NCI-H1092 (cell line): Measurements from ENCODE around the gene PTPRD.
"Not testable (repeated sequence)": the region's sequence is repeated elsewhere in the genome, so short reads cannot be mapped to it uniquely, and the experiment has no call there.

ENCODE experiments used
- DNase-seq: peaks from one replicate; lab custom pipeline; 2025; lab: John Stamatoyannopoulos, UW

Gene PTPRD

DNA sequence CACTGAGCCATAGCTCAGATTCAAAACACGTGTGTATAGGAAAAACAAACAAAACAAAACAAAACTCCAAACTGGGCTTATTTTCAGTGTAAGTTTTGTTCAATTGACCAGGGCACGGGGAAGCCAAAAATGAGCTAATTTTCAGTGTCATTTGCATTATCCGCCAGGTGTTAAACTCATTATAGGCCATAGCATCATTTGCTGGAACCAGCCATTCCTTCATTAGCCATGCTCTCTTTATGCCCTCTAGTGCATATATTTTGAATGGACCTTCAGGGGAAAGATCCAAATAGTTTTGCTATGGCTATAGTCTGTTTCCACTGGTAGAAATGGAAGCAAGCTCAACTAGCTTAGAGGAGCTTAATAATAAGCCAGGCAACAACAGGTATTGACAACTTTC, 1608.0 kb downstream of the PTPRD start:
- no peak for DNase-seq

DNA sequence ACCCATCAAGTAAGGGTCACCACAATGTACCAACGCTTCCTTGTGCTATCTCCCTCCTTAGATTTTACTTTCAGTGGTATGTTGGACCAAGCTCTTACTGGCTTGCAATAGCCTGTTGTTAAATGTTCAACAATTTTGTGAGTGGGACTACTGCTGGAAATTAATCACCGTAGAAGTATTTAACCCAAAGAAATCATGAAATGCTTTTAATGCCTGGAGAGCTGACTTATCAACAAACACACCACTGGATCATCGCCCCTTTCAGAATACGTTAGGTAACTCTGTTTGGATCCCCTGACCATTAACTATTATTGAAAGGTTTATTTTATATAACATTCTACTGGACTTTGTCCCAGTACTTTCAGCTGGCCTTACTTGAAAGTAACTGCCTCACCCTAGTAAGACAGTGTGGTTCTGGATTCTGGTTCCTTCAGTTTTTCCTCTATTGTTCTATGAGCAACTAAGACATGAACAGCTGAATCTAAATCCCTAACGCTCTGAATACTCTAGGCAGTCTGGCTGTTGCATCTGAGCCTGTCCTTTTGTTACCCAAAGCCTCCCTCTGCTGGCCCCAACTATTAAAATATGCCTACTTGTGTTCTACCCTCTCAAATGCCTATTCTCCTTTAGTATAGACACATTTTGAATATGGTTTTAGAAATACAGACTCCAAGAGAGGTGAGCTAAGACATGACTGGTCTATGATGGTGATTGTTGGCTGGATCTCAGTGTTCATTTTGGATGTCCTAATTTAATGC, 1609.8 kb downstream of the PTPRD start:
- no peak for DNase-seq

- DNase-seq, result no peak
These were observed 1632.2 kb downstream of the PTPRD start for GRCh38 chr9:8980496-8981013.

DNA sequence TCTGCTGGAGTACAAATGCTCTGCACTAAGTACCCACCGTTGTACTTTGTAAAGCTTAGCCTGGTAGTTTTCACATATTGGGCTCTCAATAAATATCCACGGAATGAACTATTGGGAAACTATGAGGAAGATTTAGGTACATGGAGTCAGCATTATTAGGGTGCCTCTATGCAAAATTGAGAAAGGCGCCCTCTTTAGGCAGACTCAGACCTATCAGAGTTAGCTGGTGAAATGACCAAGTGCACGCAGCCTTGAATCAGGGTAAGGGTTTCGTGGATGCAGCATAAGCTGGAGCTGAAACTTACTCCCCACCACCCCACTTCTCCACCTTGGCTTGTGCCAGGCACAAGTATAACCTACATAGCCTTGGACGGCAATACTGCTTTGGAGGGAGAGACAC, 1634.5 kb downstream of the PTPRD start:
- DNase-seq, result no peak

DNA sequence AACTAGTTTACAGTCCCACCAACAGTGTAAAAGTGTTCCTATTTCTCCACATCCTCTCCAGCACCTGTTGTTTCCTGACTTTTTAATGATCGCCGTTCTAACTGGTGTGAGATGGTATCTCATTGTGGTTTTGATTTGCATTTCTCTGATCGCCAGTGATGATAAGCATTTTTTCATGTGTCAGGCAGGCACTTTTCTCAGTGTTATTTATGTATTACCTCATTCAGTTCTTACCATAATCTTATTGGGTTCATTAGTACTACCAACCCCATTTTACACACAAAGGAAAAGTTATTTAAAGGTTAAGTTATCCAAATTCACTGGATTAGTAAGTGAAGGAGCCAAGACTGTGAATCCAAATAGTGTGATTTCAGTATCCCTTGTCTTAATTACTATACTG, 1644.5 kb downstream of the PTPRD start:
- DNase-seq, result not testable (repeated sequence)

DNA sequence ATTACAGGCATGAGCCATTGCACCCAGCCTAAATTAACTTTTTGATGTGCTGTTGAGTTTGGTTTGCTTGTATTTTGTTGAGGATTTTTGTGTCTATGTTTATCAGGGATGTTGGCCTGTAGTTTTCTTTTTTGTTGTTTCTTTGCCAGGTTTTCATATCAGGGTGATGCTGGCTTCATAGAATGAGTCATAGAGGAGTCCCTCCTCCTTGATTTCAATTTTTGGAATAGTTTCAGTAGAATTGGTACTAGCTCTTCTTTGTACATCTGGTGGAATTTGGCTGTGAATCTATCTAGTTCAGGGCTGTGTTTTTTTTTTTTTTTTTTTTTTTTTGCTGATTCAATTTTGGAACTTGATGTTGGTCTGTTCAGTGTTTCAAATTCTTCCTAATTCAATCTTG, 1648.9 kb downstream of the PTPRD start:
- DNase-seq, result no peak

DNA sequence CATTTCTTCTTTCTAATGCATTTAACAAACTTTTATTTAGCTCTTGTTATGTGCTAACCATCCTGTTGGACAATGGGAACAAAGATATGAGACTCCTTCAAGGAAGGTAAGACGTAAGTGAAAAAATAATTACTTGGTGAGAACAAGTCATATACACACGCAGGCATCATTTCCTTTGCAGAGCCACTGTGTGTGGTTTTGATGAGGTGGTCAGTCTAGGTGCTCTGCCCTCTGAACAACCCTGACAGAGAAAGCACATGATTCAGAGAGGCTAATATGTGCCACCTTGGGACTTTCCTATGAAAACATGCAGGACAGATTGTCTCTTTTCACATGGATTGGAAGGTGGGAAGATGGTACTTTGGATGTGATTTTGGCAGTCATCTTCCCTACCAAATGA, 1650.7 kb downstream of the PTPRD start:
- no peak for DNase-seq

DNA sequence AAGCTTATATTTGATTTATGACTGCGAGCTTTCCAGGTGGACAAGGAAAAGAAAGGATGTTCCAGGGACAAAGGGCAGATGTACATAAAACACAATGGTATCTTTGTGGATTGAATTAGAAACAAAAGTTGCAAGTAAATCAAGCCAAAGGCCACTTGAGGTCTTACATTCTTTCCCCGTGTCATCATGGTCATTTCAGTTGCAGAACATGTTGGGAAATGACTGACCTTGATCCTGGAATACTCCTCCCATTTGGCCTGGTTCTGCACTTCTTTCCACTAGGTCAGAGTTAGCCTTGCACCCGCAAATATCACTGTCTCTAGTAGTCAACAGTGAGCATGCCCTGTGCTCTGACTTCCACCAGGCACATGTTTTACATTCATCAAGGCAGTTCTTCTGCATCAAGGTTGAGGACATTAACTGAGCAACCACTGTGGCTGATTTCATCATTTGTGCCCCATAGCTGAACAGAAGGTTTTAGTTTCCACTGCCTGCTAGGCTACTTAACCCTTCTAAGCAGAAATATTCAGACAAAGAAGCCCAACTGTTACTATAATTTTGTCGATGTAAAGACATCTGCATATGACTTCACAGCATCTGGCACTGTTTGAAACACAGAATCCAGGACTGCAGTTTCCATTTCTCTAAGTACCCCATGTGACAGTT, 1651.5 kb downstream of the PTPRD start:
- DNase-seq, result no peak

DNA sequence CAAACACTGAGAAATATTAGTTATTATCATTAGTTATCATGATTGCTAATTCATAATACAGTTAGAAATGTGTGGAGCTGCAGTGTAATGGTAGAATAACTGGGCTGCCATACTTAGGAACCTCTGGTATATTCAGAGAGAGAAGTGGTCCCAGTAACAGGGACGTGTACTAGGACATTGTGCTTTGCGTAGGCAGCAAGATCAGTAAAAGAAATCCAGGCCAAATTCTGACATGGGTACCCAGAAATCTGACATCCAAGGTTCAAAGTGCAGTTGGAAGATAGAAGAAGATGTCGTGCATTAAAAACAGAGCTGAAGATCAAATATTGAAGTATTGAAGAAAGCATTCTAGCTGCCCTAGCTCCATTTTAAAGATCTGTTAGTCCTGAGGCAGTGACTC, 1652.5 kb downstream of the PTPRD start:
- DNase-seq, result no peak

- no peak for DNase-seq
These were observed 1654.4 kb downstream of the PTPRD start for GRCh38 chr9:8958358-8958757.

DNA sequence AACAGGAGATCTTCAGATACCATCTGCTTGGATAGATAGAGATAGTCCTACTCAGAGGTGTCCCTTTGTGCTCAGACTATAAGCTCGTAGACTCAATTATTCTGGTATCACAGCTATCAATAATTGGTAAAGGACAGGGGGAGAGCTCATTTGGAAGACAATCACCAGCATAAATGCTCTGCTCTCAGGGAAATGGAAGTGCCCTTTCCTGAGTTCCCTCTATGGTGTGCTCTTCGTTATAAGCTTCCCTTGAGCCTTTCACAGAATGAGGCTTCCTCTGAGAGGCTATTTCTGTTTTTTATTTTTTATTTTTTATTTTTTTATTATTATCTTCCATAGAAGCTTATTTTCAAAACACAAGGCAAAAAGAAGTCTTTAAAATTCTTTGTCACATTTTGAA, 1657.5 kb downstream of the PTPRD start:
- no peak for DNase-seq

- DNase-seq, result no peak
These were observed 1666.3 kb downstream of the PTPRD start for GRCh38 chr9:8946461-8946860.

- DNase-seq, result no peak
These were observed 1669.4 kb downstream of the PTPRD start for GRCh38 chr9:8943392-8943791.

DNA sequence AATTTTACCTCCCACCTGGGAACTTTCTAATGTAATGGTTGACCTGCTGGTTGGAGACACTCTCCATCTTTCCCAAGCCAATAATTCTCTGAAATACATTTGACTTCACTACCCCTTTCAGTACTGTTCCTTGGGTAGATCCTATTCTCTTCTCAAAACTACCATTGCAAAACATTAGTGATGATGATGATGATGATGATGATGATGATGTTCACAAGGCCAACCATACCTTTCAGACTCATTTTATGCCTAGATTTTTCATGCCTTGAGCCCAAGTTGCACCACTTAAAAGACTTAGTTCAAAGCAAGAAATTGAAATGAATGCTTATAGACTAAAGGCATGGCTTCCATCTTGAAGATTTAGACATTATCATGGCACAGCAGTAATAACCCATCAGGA, 1672.2 kb downstream of the PTPRD start:
- no peak for DNase-seq

DNA sequence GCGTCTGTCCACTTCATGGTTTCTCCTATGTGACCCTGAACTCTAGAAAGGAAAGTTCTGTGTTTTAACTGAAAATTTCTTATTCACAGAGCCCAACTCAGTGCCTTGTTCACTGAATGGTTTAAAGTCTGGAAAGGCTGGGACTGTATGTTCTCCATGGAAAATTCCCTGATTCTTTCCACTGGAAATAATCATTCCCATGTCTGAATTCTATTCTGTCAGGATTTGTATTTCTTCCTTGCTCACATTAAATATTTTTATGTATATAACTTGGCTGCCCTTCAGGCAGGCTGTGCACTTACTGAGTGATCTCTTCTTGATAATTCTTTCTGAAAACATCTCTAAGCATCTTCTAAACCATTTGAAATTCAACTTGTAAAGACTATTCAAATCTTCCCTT, 1686.3 kb downstream of the PTPRD start:
- DNase-seq, result no peak

- no peak for DNase-seq
These were observed 1688.2 kb downstream of the PTPRD start for GRCh38 chr9:8924562-8924961.

DNA sequence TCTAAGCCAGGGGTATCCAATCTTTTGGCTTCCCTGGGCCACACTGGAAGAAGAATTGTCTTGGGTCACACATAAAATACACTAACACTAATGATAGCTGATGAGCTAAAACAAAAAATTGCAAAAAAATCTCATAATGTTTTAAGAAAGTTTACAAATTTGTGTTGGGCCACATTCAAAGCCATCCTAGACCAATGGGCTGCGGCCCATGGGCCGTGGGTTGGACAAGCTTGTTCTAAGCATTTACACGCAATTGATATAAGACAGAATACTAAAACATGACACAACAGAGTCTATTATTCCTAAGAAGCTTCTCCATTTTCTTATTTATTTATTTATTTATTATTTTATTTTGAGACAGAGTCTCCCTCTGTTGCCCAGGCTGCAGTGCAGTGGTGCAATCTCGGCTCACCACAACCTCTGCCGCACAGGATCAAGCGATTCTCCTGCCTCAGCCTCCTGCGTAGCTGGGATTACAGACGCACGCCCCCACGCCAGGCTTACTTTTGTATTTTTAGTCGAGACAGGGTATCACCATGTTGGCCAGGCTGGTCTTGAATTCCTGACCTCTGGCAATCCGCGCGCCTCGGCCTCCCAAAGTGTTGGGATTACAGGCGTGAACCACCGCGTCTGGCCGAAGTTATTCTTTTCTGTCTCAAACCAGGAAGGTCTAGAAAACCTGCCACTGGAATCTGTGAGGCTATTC, 1692.2 kb downstream of the PTPRD start:
- not testable (repeated sequence) for DNase-seq

GRCh38 chr9:8917956-8918739, 1694.7 kb downstream of the PTPRD start:
- DNase-seq, result peak; percentile 2

DNA sequence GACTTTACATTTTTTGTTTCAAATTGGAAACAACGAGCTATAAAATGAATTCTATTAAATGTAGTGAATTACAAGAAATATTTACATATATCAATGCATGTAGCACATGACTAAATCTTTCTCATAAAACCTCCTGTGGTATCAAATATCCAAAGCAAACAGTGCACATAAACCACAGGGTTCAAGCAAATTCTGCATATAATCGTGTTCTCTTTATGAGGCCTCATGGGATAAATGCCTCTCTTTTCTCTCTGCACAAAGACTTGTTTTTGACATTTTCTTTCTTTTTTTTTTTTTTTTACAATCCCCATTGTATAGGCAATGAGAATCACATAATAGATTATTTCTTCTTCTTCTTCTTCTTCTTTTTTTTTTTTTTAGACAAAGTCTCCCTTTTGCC, 1696.0 kb downstream of the PTPRD start:
- DNase-seq, result no peak

DNA sequence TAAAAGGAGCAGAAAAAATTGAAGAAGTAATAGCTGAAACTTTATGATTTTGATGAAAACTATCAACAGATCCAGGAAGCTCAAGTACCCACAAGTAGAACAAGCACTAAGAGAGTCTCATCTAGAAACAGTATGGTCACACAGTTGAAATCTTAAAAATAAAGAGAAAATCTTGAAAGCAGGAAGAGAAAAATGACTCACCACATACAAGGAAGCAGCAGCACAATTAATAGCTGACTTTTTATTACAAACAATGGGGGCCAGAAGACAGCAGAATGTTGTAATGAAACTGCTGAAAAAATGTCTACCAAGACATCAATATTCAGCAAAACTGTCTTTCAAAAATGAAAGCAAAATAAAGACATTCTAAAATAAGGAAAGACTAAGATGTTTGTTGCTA, 1704.9 kb downstream of the PTPRD start:
- no peak for DNase-seq

DNA sequence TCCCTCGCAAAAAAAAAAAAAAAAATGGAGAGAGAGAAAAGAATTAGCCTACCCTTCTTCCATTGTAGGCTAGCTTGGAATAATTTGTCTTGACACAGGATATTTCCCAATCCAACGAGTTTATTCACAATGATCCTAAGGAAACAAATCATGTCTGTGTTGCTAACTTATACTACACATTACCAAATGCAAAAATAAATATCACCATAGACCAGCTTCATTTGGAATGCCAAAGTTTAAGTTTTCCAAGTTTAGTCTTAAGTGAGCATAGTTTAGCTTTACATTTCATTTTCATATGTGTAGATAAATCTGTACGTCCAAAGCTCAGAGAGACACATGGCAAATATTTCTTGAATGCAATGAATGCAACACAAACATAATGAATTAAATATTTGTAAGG, 1707.1 kb downstream of the PTPRD start:
- no peak for DNase-seq
